Measurements from ENCODE around the gene FARP1. TPM values are rescaled to one million over a fixed set of nuclear protein-coding genes. Genes with fewer than 3 reads are reported as not detected.

FARP1 gene
- total RNA-seq, 4 donors from 2014 or later: 103 to 172 (median 129) TPM

GRCh38 chr13:98240974-98241373, 98.1 kb downstream of the FARP1 start:
- Histone ChIP-seq H3K27ac (peak overlapping the region in 1 of 3 donors; percentile 84), H3K27me3 (no peaks in the 10 kb centered on the region), H3K4me1 (peaks cover 21 to 28% of the 10 kb centered on the region in 2 donors), H3K36me3 (no peaks in the 10 kb centered on the region), H3K4me3 (replicated peaks in 1 of 3) (no peak overlapping the region), H3K9me3 (no peaks in the 10 kb centered on the region)
- 89 to 92% methylated on average over 11 of the region's 11 CpGs for WGBS, 2 donors
- no peak for DNase-seq
- TF ChIP-seq POLR2A (IDR thresholded peaks at IDR 0.05): no peak
- TF ChIP-seq CTCF (IDR thresholded peaks at IDR 0.05): no peak
- intact Hi-C loops (cut with DNase I): no loop called here

GRCh38 chr13:98241976-98242375, 99.1 kb downstream of the FARP1 start:
- intact Hi-C loops (cut with DNase I): no loop called here
- H3K27ac ChIP-seq: no peak overlapping the region
- 91 to 95% methylated on average over 7 of the region's 7 CpGs for WGBS, 2 donors
- H3K27me3 ChIP-seq: no peaks in the 10 kb centered on the region
- no peak overlapping the region for H3K4me3 ChIP-seq (replicated peaks in 1 of 3)
- H3K9me3 ChIP-seq: no peaks in the 10 kb centered on the region
- H3K4me1 ChIP-seq: peaks cover 21 to 28% of the 10 kb centered on the region in 2 donors
- DNase-seq: no peak
- TF ChIP-seq CTCF (IDR thresholded peaks at IDR 0.05) (no peak), POLR2A (IDR thresholded peaks at IDR 0.05) (no peak)
- no peaks in the 10 kb centered on the region for H3K36me3 ChIP-seq

GRCh38 chr13:98242403-98242802, 99.5 kb downstream of the FARP1 start:
- intact Hi-C loops (cut with DNase I): no loop called here
- no peak for TF ChIP-seq POLR2A (IDR thresholded peaks at IDR 0.05)
- no peak for TF ChIP-seq CTCF (IDR thresholded peaks at IDR 0.05)
- H3K36me3 ChIP-seq: no peaks in the 10 kb centered on the region
- no peak for DNase-seq
- H3K27me3 ChIP-seq: no peaks in the 10 kb centered on the region
- no peak overlapping the region for H3K27ac ChIP-seq
- H3K4me1 ChIP-seq: peaks cover 21 to 28% of the 10 kb centered on the region in 2 donors
- no peaks in the 10 kb centered on the region for H3K9me3 ChIP-seq
- WGBS, 2 donors: 89 to 94% methylated on average over 4 of the region's 4 CpGs
- no peak overlapping the region for H3K4me3 ChIP-seq (replicated peaks in 1 of 3)

GRCh38 chr13:98243929-98244272, 101.0 kb downstream of the FARP1 start:
- Histone ChIP-seq H3K27me3 (no peaks in the 10 kb centered on the region), H3K36me3 (no peaks in the 10 kb centered on the region), H3K4me1 (peaks cover 18 to 23% of the 10 kb centered on the region in 2 donors), H3K4me3 (replicated peaks in 1 of 3) (no peak overlapping the region), H3K27ac (no peak overlapping the region), H3K9me3 (no peaks in the 10 kb centered on the region)
- no peak for TF ChIP-seq CTCF (IDR thresholded peaks at IDR 0.05)
- TF ChIP-seq POLR2A (IDR thresholded peaks at IDR 0.05): no peak
- no peak for DNase-seq
- intact Hi-C loops (cut with DNase I): no loop called here

- Histone ChIP-seq H3K4me1 (peaks cover 3 to 4% of the 10 kb centered on the region in 2 donors), H3K27ac (no peak overlapping the region), H3K27me3 (no peaks in the 10 kb centered on the region), H3K9me3 (no peaks in the 10 kb centered on the region), H3K36me3 (no peaks in the 10 kb centered on the region), H3K4me3 (replicated peaks in 1 of 3) (no peak overlapping the region)
- no peak for TF ChIP-seq CTCF (IDR thresholded peaks at IDR 0.05)
- no peak for TF ChIP-seq POLR2A (IDR thresholded peaks at IDR 0.05)
- no peak for DNase-seq
- intact Hi-C loops (cut with DNase I): no loop called here
- WGBS, 2 donors: 86 to 91% methylated on average over 11 of the region's 11 CpGs
Measured at GRCh38 chr13:98246538-98247172, 103.8 kb downstream of the FARP1 start.
